GM21737 (cell line): ENCODE measurements around the gene ANKAR.
"Not testable (repeated sequence)": the region's sequence is repeated elsewhere in the genome, so short reads cannot be mapped to it uniquely, and the experiment has no call there.

Source experiments
- ATAC-seq: cut with Tn5 transposase; IDR thresholded peaks from one replicate; pipeline ENCODE4 v1.9.1; 2021; ENCODE audit warnings: mild to moderate bottlenecking, moderate library complexity; ENCODE audit not compliant: unreplicated experiment

The ANKAR gene

GRCh38 chr2:189659734-189660133, 14.7 kb upstream of the ANKAR start:
- ATAC-seq: no peak

DNA sequence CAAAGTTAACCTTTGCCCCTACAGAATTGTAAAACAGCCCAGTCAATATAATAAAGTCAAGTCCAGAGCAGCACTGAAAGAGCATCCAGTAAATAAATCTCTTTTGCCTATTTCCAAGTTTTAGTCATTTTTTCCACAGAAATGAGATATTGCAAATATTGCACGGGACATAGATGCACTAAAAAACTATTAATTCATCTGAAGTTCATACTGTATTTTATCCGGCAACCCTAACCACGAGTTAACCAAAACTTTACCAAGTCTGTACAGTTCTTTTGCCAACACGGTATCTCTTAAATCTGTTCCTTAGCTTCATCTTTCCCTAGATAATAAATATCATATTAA, 13.7 kb upstream of the ANKAR start:
- no peak for ATAC-seq

DNA sequence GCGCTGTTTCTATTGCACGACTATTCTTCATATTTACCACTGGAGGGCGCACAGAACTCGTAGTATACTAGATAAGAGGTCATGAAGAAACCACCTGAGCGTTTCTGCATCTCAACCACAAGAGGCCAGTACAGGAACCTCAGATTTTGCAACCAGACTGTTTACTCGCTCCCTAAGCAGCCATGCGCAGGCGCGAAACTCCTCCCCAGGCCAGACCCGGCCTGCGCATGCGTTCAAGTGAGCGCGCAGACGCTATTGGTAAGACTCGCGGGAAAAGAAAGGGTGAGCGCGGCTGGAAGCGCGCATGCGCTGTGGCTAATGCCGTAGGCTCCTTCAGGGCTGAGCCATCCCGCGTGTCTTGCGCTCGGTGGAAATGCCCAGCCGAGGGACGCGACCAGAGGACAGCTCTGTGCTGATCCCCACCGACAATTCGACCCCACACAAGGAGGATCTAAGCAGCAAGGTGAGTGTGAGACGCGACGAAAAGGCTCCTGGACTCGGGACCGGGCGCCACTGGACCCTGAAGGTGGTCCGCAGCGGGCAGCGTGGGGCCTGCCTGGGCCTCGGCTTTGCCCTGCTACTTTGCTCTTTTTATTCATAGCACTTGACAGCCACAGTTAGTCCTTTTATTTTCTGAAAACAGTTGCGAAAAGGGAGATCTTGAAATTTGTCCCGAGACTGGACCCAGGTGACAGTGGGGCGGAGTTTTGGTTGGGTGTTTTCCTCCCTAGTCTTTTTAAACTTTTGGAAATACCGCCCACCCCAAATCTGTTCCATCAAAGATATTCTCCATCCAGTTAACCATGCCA, 13.1 kb upstream of the ANKAR start, which contains the start of gene ASNSD1:
Gene ASNSD1 (plus strand): TSS at position 312 of the 809 bp plus-strand sequence. CDS start 4,674 bp downstream, outside the sequence.
- peak; percentile 92 for ATAC-seq

- no peak for ATAC-seq
Measured at GRCh38 chr2:189661957-189662321, 12.5 kb upstream of the ANKAR start.

- ATAC-seq: no peak
Measured at GRCh38 chr2:189662669-189663226, 11.7 kb upstream of the ANKAR start.

- ATAC-seq: not testable (repeated sequence)
Measured at GRCh38 chr2:189663319-189663718, 11.2 kb upstream of the ANKAR start.

DNA sequence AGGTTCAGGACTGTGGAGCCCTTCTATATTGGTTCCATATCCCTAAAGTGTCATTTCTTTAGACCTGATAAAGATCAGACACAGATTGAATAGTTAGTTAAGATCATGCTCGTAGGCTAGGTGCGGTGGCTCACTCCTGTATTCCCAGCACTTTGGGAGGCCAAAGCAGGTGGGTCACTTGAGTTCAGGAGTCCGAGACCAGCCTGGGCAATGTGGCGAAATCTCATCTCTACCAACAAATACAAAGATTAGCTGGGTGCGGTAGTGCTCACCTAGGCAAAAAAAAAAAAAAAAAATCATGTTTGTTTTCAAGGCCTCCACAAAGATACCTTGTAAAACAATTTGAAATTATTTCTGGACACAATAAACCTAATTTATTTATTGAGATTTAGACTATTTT, 4.6 kb upstream of the ANKAR start:
- ATAC-seq: no peak

GRCh38 chr2:189673661-189674373, 653 bp upstream of the ANKAR start:
- ATAC-seq: no peak

GRCh38 chr2:189676471-189676870, 2.0 kb downstream of the ANKAR start:
- ATAC-seq: no peak

DNA sequence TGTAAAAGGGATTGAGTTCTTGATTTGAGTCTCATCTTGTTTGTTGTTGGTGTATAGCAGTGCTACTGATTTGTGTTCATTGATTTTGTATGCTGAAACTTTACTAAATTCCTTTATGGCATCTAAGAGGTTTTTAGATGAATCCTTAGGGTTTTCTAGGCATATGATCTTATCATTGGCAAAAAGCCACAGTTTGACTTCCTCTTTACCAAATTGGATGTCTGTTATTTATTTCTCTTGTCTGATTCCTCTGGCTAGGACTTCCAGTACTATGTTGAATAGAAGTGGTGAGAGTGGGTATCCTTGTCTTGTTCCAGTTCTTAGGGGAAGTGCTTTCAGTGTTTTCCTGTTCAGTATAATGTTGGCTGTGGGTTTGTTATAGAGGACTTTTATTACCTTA, 4.8 kb downstream of the ANKAR start:
- ATAC-seq: no peak

- ATAC-seq: no peak
Measured at GRCh38 chr2:189681203-189681602, 6.7 kb downstream of the ANKAR start.

DNA sequence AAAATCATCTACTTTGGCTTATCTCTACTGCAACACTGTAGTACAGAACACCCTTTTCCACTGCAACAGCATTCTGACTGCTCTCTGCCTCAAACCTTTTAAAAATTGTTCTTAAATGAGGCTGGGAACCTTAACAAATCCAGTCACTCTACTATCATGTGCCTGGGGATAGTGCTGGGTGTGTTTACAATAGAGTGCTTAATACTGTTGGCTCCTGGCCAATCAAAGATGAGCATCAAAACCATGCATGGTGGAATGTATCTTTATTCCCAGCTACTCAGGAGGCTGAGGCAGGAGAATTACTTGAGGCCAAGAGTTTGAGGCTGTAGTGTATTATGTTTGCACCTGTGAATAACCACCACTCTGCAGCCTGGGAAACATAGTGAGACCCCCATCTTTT, 7.4 kb downstream of the ANKAR start:
- ATAC-seq: no peak

- ATAC-seq: no peak
Measured at GRCh38 chr2:189683348-189683747, 8.9 kb downstream of the ANKAR start.

- no peak for ATAC-seq
Measured at GRCh38 chr2:189684811-189685210, 10.3 kb downstream of the ANKAR start.

DNA sequence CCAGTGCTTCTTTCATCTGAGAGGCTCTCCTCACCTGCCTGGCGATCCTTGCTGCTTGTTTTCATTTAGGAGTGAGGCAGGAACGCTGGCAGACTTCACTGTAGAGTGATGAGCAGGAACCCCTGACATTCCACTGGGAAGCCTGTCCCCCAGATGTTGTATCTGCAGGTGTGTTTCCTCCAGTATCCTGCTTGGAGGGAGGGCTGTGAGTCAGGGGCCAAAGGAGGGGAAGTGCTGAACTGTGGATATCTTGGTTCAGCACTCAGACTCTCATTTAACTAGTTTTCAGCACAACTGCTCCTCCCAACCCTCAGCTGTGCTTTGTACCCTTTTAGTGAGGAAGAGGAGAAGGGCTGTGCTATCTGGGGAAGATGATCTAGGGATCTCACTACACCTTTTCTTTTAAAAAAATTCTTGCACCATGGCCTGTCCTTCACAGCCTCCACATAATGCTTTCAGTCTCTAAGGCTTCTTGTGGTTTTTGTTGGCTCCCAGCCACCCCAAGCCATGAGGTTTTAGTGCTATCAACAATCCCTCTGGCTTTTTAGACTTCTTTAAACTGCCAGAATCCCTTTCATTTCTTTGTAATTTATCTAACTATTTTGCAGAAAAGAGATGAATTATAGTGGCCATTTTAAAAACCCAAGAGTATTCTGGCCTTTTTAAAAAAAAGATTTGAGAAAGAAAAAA, 11.2 kb downstream of the ANKAR start:
- ATAC-seq: peak; percentile 66

- not testable (repeated sequence) for ATAC-seq
Measured at GRCh38 chr2:189687796-189688195, 13.3 kb downstream of the ANKAR start.

GRCh38 chr2:189696223-189696622, 21.8 kb downstream of the ANKAR start:
- no peak for ATAC-seq

DNA sequence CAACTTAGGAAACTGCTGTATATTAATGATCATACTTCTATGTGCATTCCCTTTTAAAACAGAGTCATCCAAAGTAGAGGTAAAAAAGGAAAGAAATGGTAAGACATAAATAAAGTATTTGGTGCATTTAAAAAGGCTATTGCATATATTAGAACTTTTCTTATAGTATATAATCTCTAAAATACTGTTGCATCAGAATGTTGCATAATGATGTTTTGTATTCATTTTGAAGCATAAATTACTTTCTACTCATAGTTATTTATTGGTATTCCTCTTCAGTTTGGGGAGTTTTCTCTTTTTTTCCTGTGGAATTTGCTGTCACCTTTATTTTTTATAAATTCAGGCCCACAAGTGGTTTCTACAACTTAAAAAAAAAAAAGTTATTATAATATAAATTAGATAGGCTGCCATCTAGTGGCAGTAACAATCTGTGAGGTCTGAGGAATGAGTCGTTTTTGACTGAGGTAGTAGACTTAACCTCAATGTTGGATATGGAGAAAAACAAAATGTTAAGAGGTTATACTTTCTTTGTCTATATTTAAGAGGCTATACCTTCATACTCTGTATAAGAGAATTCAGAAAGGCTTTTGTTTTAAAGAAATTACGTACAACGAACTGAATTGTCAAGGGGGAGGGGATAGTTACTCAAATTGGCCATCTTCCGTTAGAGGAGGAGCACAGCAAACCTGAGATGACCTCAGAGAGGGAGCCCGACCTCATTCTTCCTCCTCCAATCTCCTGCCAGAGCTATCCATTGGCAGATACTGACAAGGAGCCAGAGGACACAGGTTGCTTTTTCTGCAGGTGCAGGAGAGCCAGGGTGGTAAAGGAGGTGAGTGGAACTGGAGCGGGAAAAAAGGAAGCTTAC, 23.8 kb downstream of the ANKAR start:
- ATAC-seq: no peak

GRCh38 chr2:189700681-189701080, 26.2 kb downstream of the ANKAR start:
- no peak for ATAC-seq

DNA sequence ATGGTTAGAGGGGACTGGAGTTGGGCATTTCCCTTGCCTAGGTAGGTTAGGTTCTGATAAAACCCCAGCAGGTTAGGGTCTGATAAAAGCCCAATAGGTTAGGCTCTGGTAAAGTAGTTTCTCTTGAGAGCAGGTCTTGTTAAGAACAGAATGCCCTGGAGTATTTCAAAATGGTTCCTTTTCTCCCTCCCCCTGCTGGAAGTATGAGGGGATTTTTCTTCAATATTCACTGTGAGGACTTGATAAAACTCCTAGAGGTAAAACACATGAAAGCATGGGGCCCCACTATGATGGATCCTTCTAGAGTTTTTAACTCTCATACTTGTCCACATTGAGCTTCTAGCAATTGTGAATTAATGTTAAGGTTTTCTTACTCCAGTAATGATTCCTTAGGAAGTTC, 27.6 kb downstream of the ANKAR start:
- ATAC-seq: no peak
